Hepatocyte (in vitro differentiated cells): ENCODE results near the gene RREB1.

ENCODE experiments used
- EZH2 ChIP-seq: fragments of 200-600 bp; sonication (generic); IDR thresholded peaks from 2 replicates; pipeline ENCODE4 v1.6.1; 2016; ENCODE audit warnings: antibody characterized with exemption, mild to moderate bottlenecking, borderline replicate concordance
- EZH2phosphoT487 ChIP-seq: fragments of 200-600 bp; sonication (generic); IDR thresholded peaks from one replicate; pipeline ENCODE4 v1.6.1; 2018; ENCODE audit warnings: antibody characterized with exemption, mild to moderate bottlenecking, low read depth, moderate library complexity; ENCODE audit not compliant: unreplicated experiment, severe bottlenecking
- TF ChIP-seq, protein P1 (sequence below): fragments of 200-600 bp; sonication (generic); IDR thresholded peaks from 2 replicates; pipeline ENCODE4 v1.5.1; 2016; ENCODE audit warnings: antibody characterized with exemption, mild to moderate bottlenecking; ENCODE audit not compliant: poor library complexity

- TF ChIP-seq, protein P1, sequence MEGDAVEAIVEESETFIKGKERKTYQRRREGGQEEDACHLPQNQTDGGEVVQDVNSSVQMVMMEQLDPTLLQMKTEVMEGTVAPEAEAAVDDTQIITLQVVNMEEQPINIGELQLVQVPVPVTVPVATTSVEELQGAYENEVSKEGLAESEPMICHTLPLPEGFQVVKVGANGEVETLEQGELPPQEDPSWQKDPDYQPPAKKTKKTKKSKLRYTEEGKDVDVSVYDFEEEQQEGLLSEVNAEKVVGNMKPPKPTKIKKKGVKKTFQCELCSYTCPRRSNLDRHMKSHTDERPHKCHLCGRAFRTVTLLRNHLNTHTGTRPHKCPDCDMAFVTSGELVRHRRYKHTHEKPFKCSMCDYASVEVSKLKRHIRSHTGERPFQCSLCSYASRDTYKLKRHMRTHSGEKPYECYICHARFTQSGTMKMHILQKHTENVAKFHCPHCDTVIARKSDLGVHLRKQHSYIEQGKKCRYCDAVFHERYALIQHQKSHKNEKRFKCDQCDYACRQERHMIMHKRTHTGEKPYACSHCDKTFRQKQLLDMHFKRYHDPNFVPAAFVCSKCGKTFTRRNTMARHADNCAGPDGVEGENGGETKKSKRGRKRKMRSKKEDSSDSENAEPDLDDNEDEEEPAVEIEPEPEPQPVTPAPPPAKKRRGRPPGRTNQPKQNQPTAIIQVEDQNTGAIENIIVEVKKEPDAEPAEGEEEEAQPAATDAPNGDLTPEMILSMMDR = no peak
- TF ChIP-seq EZH2 (no peak), EZH2phosphoT487 (no peak)
Measured at GRCh38 chr6:7276199-7276524, 168.4 kb downstream of the RREB1 start.
